Inferior parietal cortex (tissue), 1 donor: ENCODE results near the gene QSOX2.

ENCODE experiments used
- DNase-seq: peaks from one replicate; pipeline ENCODE4 v3.0.0-alpha.2; 2016; ENCODE audit errors: extremely low spot score

QSOX2 gene

GRCh38 chr9:136222906-136223285, 22.7 kb downstream of the QSOX2 start:
- DNase-seq: no peak

GRCh38 chr9:136222166-136222905, 23.3 kb downstream of the QSOX2 start:
- DNase-seq: no peak

- no peak for DNase-seq
Measured at GRCh38 chr9:136220017-136220729, 25.4 kb downstream of the QSOX2 start.

- DNase-seq: no peak
Measured at GRCh38 chr9:136219276-136219675, 26.3 kb downstream of the QSOX2 start.

- DNase-seq: no peak
Measured at GRCh38 chr9:136218673-136219072, 26.9 kb downstream of the QSOX2 start.

- DNase-seq: no peak
Measured at GRCh38 chr9:136218271-136218670, 27.3 kb downstream of the QSOX2 start.

- DNase-seq: no peak
Measured at GRCh38 chr9:136216541-136217244, 28.9 kb downstream of the QSOX2 start.

GRCh38 chr9:136213733-136214132, 31.9 kb downstream of the QSOX2 start:
- DNase-seq: no peak

- DNase-seq: no peak
Measured at GRCh38 chr9:136212345-136212950, 33.2 kb downstream of the QSOX2 start.

GRCh38 chr9:136211441-136212344, 33.9 kb downstream of the QSOX2 start:
- no peak for DNase-seq

GRCh38 chr9:136211006-136211405, 34.6 kb downstream of the QSOX2 start:
- no peak for DNase-seq

GRCh38 chr9:136210276-136210675, 35.3 kb downstream of the QSOX2 start:
- DNase-seq: no peak

GRCh38 chr9:136209786-136210185, 35.8 kb downstream of the QSOX2 start:
- DNase-seq: no peak

GRCh38 chr9:136209232-136209631, 36.4 kb downstream of the QSOX2 start:
- no peak for DNase-seq

GRCh38 chr9:136208675-136209074, 36.9 kb downstream of the QSOX2 start:
- no peak for DNase-seq

GRCh38 chr9:136207616-136208015, 38.0 kb downstream of the QSOX2 start:
- no peak for DNase-seq

GRCh38 chr9:136206602-136207275, 38.9 kb downstream of the QSOX2 start:
- DNase-seq: no peak

- DNase-seq: no peak
Measured at GRCh38 chr9:136205707-136205992, 40.0 kb downstream of the QSOX2 start.

GRCh38 chr9:136204838-136205706, 40.5 kb downstream of the QSOX2 start, which contains the start of gene LHX3:
Gene LHX3, minus strand, starts transcription at chr9:136205128. Its CDS starts 116 bp downstream, at chr9:136205012.
- DNase-seq: no peak
